Measurements from ENCODE around the gene SAP30BP. TPM values are rescaled to one million over a fixed set of nuclear protein-coding genes. Genes with fewer than 3 reads are reported as not detected.

Gene SAP30BP
- total RNA-seq, 4 donors from 2014 or later, result 58.0 to 78.9 (median 61.7) TPM

DNA sequence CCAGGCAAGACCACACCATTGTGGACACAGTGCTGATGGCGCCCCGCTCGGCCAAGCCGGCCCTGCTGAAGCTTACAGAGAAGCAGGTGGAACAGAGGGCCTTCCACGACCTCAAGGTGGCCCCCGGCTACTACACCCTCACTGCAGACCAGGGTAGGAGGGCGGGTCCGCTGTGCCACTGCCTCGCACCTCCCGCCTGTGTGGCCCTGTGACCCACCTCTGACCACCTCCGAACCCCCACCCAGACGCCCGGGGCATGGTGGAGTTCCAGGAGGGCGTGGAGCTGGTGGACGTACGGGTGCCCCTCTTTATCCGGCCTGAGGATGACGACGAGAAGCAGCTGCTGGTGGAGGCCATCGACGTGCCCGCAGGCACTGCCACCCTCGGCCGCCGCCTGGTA is 75.2 kb downstream of the SAP30BP start:
- TF ChIP-seq, protein P1, sequence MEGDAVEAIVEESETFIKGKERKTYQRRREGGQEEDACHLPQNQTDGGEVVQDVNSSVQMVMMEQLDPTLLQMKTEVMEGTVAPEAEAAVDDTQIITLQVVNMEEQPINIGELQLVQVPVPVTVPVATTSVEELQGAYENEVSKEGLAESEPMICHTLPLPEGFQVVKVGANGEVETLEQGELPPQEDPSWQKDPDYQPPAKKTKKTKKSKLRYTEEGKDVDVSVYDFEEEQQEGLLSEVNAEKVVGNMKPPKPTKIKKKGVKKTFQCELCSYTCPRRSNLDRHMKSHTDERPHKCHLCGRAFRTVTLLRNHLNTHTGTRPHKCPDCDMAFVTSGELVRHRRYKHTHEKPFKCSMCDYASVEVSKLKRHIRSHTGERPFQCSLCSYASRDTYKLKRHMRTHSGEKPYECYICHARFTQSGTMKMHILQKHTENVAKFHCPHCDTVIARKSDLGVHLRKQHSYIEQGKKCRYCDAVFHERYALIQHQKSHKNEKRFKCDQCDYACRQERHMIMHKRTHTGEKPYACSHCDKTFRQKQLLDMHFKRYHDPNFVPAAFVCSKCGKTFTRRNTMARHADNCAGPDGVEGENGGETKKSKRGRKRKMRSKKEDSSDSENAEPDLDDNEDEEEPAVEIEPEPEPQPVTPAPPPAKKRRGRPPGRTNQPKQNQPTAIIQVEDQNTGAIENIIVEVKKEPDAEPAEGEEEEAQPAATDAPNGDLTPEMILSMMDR (IDR thresholded peaks at IDR 0.05; ENCODE audit: low read depth), result no peak

DNA sequence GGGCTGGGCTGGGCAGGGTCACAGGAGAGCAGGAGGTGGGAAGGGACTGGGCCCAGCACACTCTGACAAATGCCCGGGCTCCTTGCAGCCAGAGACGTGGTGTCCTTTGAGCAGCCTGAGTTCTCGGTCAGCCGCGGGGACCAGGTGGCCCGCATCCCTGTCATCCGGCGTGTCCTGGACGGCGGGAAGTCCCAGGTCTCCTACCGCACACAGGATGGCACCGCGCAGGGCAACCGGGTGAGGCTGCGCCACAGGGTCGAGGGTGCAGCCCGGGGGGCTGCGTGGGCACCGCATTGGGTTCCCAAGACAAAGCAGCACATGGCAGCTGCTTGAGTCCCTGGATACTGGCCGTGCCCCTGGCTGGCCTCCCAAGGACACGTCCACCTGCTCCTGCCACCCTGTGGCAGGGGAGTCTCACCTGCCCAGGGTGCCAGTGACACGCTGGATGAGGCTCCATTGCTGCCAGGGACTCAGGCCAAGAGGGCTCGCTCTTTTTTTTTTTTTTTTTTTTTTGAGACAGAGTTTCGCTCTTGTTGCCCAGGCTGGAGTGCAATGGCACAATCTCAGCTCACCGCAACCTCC is 76.6 kb downstream of the SAP30BP start:
- TF ChIP-seq, protein P1 (IDR thresholded peaks at IDR 0.05; ENCODE audit: low read depth), result no peak

DNA sequence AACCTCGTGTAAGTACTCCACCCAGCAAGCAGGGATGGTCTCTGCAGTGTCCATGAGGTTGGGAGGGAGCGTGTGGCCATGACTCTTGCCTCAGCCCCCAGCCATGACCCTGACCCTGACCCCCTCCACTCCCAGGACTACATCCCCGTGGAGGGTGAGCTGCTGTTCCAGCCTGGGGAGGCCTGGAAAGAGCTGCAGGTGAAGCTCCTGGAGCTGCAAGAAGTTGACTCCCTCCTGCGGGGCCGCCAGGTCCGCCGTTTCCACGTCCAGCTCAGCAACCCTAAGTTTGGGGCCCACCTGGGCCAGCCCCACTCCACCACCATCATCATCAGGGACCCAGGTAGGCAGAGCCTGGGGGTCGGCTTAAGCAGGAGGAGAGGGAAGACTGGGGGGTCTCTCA is 81.6 kb downstream of the SAP30BP start:
- TF ChIP-seq, protein P1 (IDR thresholded peaks at IDR 0.05; ENCODE audit: low read depth), result no peak

DNA sequence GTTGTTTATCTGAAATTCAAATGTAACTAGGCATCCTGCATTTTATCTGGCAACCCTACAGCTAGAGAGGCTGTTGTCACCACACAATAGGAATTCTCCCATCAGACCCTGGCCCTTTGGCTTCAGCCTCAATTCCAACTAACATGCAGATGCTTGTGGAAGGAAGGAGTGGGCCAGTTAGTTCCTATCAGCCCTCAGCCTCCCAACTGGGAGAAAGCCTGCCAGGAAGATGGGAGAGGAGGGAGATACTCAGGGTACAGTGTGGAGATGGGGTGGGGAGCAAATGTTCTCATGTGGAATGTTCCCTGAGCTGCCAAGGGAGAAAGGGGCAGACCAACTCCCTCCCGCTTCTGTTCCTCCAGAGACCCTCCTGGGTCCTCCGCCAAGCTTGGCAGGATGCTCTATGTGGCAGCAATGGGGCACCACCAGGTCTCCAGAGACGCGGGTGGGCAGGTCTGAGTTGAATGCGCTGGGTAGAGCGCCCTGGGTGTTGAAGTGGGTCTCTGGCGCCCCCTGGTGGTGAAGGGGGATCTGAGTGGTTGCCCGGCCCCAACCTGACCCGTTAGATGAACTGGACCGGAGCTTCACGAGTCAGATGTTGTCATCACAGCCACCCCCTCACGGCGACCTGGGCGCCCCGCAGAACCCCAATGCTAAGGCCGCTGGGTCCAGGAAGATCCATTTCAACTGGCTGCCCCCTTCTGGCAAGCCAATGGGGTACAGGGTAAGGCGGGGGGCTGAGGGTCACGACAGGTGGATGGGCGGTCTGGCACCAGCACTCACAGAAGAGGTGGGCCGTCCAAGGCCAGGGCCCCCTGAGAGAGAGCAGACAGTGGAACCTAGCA is 82.6 kb downstream of the SAP30BP start:
- TF ChIP-seq, protein P1 (IDR thresholded peaks at IDR 0.05; ENCODE audit: low read depth), result no peak

DNA sequence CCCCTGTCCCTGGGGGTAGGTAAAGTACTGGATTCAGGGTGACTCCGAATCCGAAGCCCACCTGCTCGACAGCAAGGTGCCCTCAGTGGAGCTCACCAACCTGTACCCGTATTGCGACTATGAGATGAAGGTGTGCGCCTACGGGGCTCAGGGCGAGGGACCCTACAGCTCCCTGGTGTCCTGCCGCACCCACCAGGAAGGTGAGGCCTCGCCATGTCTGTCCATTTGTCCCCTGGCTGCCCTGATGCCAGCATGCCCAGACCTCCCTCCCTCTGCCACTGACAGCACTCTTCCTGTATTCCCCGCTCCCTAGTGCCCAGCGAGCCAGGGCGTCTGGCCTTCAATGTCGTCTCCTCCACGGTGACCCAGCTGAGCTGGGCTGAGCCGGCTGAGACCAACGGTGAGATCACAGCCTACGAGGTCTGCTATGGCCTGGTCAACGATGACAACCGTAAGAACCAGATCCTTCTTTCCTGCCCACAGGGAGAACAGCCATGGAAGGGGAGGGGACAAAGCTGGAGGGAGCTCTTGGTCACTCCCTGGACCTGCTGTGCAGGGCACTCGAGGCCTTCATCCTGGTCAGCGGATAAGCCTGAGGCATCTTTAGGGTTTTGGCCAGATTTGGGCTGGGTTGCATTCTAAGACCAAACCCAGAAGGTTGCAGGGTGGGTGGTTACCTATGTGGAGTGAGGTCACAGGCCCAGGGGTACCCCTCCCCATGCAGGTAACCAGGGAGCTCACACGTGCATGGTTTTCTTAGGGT is 83.7 kb downstream of the SAP30BP start:
- TF ChIP-seq, protein P1 (IDR thresholded peaks at IDR 0.05; ENCODE audit: low read depth), result no peak

DNA sequence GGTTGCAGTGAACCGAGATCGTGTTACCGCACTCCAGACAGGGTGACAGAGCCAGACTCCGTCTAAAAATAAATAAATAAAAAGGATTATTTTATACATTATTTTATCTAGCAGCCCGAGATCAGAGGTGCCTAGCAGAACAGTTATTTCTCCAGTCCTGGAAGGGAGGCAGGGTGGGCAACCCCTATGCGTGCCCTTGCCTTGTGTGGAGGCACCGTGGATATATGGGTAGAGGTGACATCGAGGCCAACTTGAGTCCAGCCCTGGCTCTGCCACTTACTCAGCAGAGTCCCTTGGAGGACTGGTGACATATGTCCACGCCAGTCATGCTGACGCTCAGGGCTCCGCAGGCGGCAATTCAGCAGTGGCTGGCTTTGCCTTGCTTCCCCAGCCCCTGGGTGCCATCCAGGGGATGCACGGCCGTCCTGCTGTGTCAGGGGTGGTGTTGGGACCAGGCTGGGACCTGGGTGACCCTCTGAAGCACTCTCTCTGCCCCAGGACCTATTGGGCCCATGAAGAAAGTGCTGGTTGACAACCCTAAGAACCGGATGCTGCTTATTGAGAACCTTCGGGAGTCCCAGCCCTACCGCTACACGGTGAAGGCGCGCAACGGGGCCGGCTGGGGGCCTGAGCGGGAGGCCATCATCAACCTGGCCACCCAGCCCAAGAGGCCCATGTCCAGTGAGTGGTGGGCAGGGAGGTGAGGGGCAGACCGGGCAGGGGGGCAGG is 84.7 kb downstream of the SAP30BP start:
- TF ChIP-seq, protein P1 (IDR thresholded peaks at IDR 0.05; ENCODE audit: low read depth), result no peak
